ENCODE results near the gene TIGD4. TPM values are rescaled to one million over a fixed set of nuclear protein-coding genes. Genes with fewer than 3 reads are reported as not detected.
A peak's percentile ranks its signal among the peaks of the same experiment; 100 is the strongest.

Gene TIGD4
- 0.25 and 0.81 TPM in 2 replicates for total RNA-seq (2014; rRNA removed; shearing (Covaris generic))

- Histone ChIP-seq H3K4me3 (peak within 1 kb of the TSS; percentile 71), H3K27me3 (no peaks in the 10 kb centered on the region), H3K4me1 (peaks cover 9% of the 10 kb centered on the region; the same call in 1 of the 2 replicates), H3K9me3 (replicated peaks) (no peaks in the 10 kb centered on the region), H3K27ac (peak within 1 kb of the TSS; percentile 71), H3K36me3 (no peaks in the 10 kb centered on the region)
- peak; percentile 93 to 95 for DNase-seq
Observed at GRCh38 chr4:152779513-152780266, at the start of gene TIGD4, which contains the start of gene ARFIP1. TSS of gene TIGD4 (minus strand) at chr4:152779730. CDS start at chr4:152771004, 8,726 bp downstream. TSS of gene ARFIP1 (plus strand) at chr4:152779954. CDS start at chr4:152829634, 49,680 bp downstream.

GRCh38 chr4:152828122-152828521, 48.6 kb upstream of the TIGD4 start:
- no peaks in the 10 kb centered on the region for H3K4me1 ChIP-seq
- DNase-seq: no peak
- peaks cover 7% of the 10 kb centered on the region for H3K36me3 ChIP-seq
- no peak overlapping the region for H3K4me3 ChIP-seq
- no peaks in the 10 kb centered on the region for H3K27me3 ChIP-seq
- no peaks in the 10 kb centered on the region for H3K9me3 ChIP-seq (replicated peaks)
- H3K27ac ChIP-seq: no peak overlapping the region

GRCh38 chr4:152825336-152825735, 45.8 kb upstream of the TIGD4 start:
- Histone ChIP-seq H3K36me3 (no peaks in the 10 kb centered on the region), H3K27ac (no peak overlapping the region), H3K27me3 (no peaks in the 10 kb centered on the region), H3K4me3 (no peak overlapping the region), H3K4me1 (no peaks in the 10 kb centered on the region), H3K9me3 (replicated peaks) (no peaks in the 10 kb centered on the region)
- no peak for DNase-seq

GRCh38 chr4:152824561-152824960, 45.0 kb upstream of the TIGD4 start:
- Histone ChIP-seq H3K4me3 (no peak overlapping the region), H3K4me1 (no peaks in the 10 kb centered on the region), H3K36me3 (no peaks in the 10 kb centered on the region), H3K27me3 (no peaks in the 10 kb centered on the region), H3K27ac (no peak overlapping the region), H3K9me3 (replicated peaks) (no peaks in the 10 kb centered on the region)
- no peak for DNase-seq

GRCh38 chr4:152822323-152822722, 42.8 kb upstream of the TIGD4 start:
- H3K4me3 ChIP-seq: no peak overlapping the region
- H3K27ac ChIP-seq: no peak overlapping the region
- DNase-seq: no peak
- H3K9me3 ChIP-seq (replicated peaks): no peaks in the 10 kb centered on the region
- no peaks in the 10 kb centered on the region for H3K27me3 ChIP-seq
- no peaks in the 10 kb centered on the region for H3K4me1 ChIP-seq
- H3K36me3 ChIP-seq: no peaks in the 10 kb centered on the region

GRCh38 chr4:152820073-152820472, 40.5 kb upstream of the TIGD4 start:
- Histone ChIP-seq H3K4me3 (no peak overlapping the region), H3K27me3 (no peaks in the 10 kb centered on the region), H3K27ac (no peak overlapping the region), H3K9me3 (replicated peaks) (no peaks in the 10 kb centered on the region), H3K36me3 (no peaks in the 10 kb centered on the region), H3K4me1 (no peaks in the 10 kb centered on the region)
- DNase-seq: no peak

GRCh38 chr4:152819026-152819645, 39.6 kb upstream of the TIGD4 start:
- DNase-seq: no peak
- Histone ChIP-seq H3K36me3 (no peaks in the 10 kb centered on the region), H3K9me3 (replicated peaks) (no peaks in the 10 kb centered on the region), H3K4me3 (no peak overlapping the region), H3K27me3 (no peaks in the 10 kb centered on the region), H3K27ac (no peak overlapping the region), H3K4me1 (no peaks in the 10 kb centered on the region)

GRCh38 chr4:152817331-152817730, 37.8 kb upstream of the TIGD4 start:
- H3K9me3 ChIP-seq (replicated peaks): no peaks in the 10 kb centered on the region
- DNase-seq: no peak
- H3K27me3 ChIP-seq: no peaks in the 10 kb centered on the region
- H3K36me3 ChIP-seq: no peaks in the 10 kb centered on the region
- H3K4me1 ChIP-seq: no peaks in the 10 kb centered on the region
- no peak overlapping the region for H3K4me3 ChIP-seq
- H3K27ac ChIP-seq: no peak overlapping the region

GRCh38 chr4:152815078-152815477, 35.5 kb upstream of the TIGD4 start:
- Histone ChIP-seq H3K4me3 (no peak overlapping the region), H3K27me3 (no peaks in the 10 kb centered on the region), H3K27ac (no peak overlapping the region), H3K4me1 (no peaks in the 10 kb centered on the region), H3K36me3 (no peaks in the 10 kb centered on the region), H3K9me3 (replicated peaks) (no peaks in the 10 kb centered on the region)
- DNase-seq: no peak

- Histone ChIP-seq H3K27ac (no peak overlapping the region), H3K4me3 (no peak overlapping the region), H3K9me3 (replicated peaks) (no peaks in the 10 kb centered on the region), H3K27me3 (no peaks in the 10 kb centered on the region), H3K4me1 (no peaks in the 10 kb centered on the region), H3K36me3 (no peaks in the 10 kb centered on the region)
- no peak for DNase-seq
Observed at GRCh38 chr4:152810715-152811287, 31.3 kb upstream of the TIGD4 start.

GRCh38 chr4:152808670-152809069, 29.1 kb upstream of the TIGD4 start:
- no peaks in the 10 kb centered on the region for H3K36me3 ChIP-seq
- no peaks in the 10 kb centered on the region for H3K4me1 ChIP-seq
- H3K27ac ChIP-seq: no peak overlapping the region
- no peaks in the 10 kb centered on the region for H3K9me3 ChIP-seq (replicated peaks)
- no peak overlapping the region for H3K4me3 ChIP-seq
- H3K27me3 ChIP-seq: no peaks in the 10 kb centered on the region
- DNase-seq: no peak

- DNase-seq: no peak
- Histone ChIP-seq H3K4me1 (no peaks in the 10 kb centered on the region), H3K27ac (no peak overlapping the region), H3K4me3 (no peak overlapping the region), H3K9me3 (replicated peaks) (no peaks in the 10 kb centered on the region), H3K36me3 (no peaks in the 10 kb centered on the region), H3K27me3 (no peaks in the 10 kb centered on the region)
Observed at GRCh38 chr4:152807294-152807829, 27.8 kb upstream of the TIGD4 start.

- H3K4me3 ChIP-seq: no peak overlapping the region
- DNase-seq: no peak
- no peaks in the 10 kb centered on the region for H3K36me3 ChIP-seq
- no peaks in the 10 kb centered on the region for H3K27me3 ChIP-seq
- no peaks in the 10 kb centered on the region for H3K4me1 ChIP-seq
- H3K9me3 ChIP-seq (replicated peaks): no peaks in the 10 kb centered on the region
- no peak overlapping the region for H3K27ac ChIP-seq
Observed at GRCh38 chr4:152806501-152807125, 27.1 kb upstream of the TIGD4 start.

GRCh38 chr4:152805818-152806217, 26.3 kb upstream of the TIGD4 start:
- no peaks in the 10 kb centered on the region for H3K27me3 ChIP-seq
- no peak overlapping the region for H3K27ac ChIP-seq
- no peaks in the 10 kb centered on the region for H3K4me1 ChIP-seq
- no peak for DNase-seq
- H3K36me3 ChIP-seq: no peaks in the 10 kb centered on the region
- H3K4me3 ChIP-seq: no peak overlapping the region
- no peaks in the 10 kb centered on the region for H3K9me3 ChIP-seq (replicated peaks)
